GM19455 (cell line): ENCODE measurements around the gene IL23A.

ENCODE experiments used
- ATAC-seq: cut with Tn5 transposase; IDR thresholded peaks from one replicate; pipeline ENCODE4 v1.9.1; 2021; ENCODE audit not compliant: unreplicated experiment

IL23A gene

DNA sequence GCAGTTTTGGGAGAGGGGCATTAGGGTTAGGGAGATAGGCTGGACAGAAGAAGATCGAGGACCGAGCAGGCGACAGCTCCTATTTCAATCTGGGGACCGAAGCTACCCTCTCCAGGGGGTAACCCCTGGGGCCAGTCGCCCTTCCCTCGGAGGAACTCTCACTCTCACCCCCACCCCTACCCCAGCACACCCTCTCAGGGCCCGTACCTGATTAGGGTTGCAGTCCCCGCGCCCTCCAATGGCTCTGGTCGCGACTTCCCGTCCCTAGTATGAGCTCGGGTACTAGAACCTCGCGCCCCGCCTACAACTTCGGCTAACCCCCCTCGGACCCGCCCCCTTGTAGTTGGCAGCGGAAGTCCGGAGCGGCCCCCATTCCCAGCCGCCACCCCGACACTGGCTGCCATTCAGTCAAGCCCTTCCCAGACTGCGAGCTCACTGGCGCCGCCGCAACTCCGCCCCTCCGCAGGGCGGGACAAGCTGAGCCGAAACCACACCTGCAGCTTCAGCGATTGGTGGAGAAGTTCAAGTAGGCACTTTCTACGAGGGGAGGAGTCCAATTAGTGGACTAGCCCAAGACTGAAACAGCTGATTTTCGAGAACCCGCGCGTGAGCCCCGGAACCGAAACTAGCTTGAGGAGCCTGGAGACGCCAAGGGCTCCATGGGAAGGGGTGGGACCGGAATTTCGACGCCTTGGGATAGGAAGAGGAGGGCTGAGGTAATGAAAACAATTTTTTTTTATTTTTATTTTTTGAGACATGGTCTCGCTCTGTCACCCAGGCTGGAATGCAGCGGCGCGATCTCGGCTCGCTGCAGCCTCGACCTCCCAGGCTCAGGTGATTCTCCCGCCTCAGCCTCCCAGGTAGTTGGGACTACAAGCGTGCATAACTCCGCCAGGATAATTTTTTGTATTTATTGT, 21.4 kb downstream of the IL23A start, which contains the start of gene STAT2:
Gene STAT2 (minus strand): TSS at position 257 of the 917 bp plus-strand sequence. CDS start 3,536 bp downstream, outside the sequence.
- peak; percentile 95 for ATAC-seq

DNA sequence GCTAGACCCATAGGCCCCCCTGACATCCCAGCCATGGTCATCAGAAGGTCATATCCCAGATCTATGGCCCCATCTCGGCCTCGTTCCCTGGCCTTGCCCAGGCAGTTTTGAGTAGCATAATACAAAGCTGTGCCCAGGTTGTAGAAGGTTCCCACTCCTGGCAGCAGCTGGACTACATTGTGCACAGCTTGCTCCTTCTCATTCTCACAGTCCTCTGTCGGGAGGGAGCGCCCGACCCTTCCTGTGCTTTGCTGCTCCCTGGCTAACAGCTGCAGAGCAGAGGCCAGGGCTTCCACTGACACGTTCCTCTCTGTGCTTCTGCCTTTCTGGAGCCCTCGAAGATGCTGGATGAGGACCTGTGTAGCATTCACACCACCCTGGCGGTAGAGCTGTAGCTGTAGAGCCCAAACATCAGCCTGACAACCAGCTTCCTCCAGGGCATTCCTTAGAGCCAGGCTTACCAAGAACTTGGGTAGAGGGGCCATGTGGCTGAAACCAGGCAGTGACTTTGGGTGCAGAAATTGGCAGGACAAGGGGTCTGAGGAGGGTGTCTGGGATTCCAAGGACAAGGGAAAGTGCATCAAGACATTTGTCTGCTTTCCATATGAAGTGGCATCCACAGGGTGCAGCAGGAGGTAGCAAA, 22.9 kb downstream of the IL23A start:
- ATAC-seq = no peak

DNA sequence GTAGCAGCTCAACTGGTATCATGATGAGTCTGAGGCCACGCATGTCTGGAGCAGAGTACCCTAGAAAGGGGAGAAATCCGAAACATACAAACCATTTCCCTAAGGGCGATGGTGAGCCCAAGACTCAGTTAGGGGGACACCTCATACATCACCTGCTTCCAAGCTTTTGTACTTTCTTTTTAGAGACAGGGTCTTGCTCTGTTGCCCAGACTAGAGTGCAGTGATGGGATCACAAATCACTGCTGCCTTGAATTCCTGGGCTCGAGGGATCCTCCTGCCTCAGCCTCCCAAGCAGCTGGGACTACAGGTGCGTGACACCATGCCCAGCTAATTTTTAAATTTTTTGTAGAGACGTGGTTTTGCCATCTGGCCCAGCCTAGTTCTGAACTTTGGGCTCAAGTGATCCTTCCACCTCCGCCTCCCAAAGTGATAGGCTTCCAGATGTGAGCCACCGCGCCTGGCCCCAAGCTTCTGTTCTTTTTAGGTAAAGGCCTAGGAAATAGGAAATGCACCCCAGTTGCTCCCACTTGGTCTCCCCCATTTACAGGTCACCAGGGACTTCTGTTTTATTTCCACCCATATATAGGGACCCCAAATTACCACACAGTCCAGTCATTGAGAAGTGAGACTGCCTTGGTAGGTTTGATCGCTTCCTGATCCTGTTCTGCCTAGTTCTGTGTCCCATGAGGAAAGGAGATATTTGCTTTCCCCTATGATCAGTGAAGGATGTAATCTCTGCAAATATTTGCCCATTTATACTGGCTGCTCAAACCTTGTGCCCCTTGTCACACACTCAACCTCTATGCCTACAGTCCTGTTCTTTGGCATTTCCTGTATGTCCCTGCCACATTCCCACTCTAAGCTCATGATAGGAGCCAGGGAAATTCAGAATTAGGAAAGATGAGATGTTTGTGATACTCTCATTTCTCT, 23.7 kb downstream of the IL23A start, which contains the start of gene APOF:
Gene APOF (minus strand): TSS at position 728 of the 930 bp plus-strand sequence. CDS start 112 bp downstream, at position 616.
- ATAC-seq = no peak

DNA sequence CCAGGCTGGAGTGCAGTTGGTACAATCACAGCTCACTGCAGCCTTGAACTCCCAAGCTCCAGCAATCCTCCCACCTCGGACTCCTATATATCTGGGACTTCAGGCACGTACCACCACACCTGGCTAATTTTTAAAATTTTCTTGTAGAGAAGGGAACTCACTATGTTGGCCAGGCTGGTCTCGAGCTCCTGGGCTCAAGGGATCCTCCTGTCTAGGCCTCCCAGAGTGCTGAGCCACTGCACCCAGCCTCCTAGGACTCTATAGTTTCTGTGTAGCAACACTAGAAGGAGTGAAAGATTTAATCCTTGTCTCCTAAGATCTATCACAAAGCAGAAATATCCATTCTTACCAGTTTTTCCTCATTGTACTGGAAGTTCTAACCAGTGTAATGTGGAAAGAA, 28.3 kb downstream of the IL23A start:
- ATAC-seq = no peak

DNA sequence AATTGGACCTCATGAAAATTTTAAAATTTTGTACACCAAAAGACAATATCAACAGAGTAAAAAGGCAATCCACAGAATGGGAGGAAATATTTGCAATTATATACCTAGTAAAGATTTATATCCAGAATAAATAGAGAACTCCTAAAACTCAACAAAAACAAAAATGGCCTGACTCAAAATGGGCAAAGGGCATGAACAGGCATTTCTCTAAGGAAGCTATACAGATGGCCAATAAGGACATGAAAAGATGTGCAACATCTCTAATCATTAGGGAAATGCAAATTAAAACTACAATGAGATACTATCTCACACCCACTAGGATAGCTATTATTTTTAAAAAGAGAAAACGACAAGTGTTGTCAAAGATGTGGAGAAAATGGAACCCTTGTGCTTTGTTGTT, 34.8 kb downstream of the IL23A start:
- ATAC-seq = no peak

DNA sequence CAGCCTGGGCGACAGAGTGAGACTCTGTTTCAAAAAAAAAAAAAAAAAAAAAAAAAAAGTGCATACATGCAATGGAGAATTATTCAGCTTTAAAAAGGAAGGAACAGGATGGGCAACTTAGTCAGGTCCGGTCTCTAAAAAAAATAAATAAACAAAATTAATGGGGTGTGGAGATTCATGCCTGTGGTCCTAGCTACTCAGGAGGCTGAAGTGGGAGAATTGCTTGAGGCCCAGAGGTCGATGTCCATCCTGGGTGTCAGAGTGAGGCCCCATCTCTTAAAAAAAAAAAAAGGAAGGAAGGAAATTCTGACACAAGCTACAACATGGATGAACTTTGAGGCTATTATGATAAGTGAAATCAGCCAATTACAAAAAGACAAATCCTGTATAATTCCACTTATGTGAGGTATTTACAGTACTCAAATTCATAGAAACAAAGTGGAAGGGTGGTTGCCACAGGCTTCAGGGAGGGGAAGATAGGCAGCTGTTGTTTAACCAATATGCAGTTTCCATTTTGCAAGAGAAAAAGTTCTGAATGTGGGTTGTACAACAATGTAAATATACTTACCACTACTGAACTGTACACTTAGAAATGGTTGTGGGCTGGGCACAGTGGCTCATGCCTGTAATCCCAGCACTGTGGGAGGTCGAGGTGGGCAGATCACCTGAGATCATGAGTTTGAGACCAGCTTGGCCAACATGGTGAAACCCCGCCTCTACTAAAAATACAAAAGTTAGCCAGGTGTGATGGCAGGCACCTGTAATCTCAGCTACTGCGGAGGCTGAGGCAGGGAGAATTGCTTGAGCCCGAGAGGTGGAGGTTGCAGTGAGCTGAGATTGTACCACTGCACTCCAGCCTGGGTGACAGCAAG, 36.3 kb downstream of the IL23A start:
- ATAC-seq = no peak

DNA sequence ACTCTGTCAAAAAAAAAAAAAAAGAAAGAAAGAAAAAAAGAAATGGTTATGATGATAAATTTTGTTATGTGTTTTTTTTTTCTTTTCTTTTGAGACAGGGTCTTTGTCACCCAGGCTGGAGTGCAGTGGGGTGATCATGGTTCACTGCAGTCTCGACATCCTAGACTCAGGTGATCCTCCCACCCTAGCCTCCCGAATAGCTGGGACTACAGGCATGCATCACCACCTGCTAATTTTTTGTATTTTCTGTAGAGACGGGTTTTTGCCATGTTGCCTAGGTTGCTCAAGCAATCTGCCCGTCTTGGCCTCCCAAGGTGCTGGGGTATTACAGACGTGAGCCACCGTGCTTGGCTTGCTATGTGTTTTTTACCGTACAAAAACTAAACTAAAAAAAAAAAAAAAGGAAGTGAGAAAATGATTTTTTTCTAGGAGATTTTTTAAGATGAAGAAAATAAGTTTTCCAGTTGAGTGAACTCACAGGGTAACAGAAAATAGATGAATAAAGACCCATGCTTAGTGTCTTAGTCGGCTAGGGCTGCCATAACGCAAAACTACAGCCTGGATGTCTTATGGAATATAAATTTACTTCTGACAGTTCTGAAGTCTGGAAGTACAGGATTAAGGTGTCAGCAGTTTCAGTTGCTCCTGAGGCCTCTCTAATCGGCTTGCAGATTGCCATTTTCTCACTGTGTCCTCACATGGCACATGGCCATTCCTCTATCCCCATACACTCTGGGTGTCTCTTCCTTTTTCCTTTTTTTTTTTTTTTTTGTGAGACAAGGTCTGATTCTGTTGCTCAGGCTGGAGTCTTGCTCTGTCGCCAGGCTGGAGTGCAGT, 37.1 kb downstream of the IL23A start:
- peak; percentile 63 for ATAC-seq

DNA sequence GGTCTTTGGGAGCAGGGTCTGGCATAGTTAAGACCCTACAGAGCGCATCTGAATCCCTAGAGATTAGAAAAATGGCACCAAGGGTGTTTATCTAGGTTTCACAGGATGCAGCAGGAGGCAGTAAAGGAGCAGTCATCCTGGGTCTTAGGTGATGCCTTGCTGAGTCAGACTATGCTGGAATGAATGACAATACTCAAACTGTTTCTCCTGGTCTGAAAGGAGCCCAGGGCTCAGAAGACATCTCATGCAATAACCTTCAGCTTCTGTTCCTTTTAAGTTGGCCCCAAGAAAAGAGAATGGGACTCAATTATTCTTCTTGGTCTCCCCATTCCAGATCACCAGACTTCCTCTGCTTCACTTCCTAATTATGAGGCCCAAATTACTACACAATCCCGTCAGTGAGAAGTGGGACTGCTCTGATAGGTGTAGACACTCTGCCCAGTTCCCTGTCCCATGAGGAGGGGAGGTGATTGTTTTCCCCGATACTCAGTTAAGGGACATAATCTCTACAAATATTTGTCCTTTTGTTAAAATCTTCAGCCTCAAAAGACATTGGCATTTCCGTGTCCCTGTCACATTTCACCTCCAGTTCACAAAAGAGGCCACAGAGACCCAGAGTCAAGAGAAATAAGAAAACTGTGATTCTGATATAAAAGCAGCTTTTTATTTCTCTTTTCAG, 38.8 kb downstream of the IL23A start:
- ATAC-seq = no peak

DNA sequence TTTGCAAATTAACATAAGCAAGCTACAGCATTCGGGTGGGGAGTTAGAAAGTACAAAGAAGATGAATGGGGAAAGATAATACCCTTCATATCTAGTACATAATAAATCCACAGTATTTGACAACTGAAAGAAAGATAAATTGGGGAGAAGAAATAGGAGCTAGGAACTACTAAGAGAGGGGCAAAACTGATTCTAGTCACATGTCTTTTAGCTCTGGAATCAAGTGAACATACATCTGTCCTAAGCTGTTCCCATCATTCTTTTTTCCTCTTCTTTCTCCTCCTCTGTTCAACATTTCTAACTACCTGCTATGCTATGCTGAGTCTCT, 39.3 kb downstream of the IL23A start:
- ATAC-seq = no peak

DNA sequence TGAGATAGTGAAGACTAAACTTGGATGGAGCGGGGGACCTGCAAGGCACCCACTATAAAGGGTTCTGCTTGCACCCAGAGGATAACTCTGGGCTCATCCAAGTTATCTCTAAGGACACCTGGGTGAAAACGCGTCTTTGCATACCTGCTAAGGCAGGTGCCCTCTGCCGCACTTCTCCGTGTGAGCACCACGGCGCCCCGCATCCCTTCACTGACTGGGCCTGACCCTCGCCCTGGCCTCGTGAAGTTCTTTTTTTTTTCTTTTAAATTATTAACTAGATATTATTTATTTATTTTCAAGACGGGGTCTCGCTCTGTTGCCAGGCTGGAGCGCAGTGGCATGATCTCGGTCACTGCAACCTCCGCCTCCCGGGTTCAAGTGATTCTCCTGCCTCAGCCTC, 43.9 kb downstream of the IL23A start:
- ATAC-seq = no peak

DNA sequence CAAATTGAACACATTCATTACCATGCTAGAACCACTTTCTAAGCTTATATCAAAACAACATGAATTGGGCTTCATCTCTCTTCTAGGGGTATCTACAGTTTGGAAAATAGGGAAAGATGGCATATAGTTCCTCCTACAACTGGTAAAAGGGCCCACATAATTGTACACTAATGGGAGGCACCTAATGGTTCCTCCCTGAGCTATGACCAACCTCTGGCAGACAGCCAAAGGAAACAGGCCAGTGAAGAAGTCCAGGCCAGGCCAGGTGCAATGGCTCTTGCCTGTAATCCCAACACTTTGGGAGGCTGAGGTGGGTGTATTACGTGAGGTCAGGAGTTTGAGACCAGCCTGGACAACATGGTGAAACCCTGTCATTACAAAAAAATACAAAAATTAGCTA, 47.2 kb downstream of the IL23A start:
- no peak for ATAC-seq

DNA sequence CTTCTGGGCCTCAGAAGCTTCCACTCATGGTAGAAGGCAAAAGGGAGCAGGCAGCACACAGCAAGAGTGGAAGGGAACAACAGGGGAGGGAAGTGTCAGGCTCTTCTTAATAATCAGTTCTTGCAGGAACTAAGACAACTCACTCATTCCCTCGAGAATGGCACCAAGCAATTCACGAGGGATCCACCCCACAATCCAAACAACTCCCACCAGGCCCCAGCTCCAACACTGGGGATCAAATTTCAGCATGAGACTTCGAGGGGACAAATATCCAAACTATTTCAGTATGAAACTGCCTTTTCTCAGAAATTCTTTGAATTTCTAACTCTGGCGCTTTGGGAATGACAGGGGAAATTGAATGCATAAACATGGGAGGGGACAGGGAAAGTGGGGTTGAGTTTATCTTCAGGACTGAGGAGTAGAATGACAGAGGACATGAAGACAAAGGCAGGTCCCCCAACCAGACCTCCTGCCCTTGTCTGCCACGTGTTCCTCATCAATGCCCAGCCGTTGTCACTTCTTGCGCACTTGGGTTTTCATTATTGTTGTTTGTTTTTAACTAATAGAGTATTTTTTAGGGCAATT, 48.6 kb downstream of the IL23A start:
- ATAC-seq = no peak

DNA sequence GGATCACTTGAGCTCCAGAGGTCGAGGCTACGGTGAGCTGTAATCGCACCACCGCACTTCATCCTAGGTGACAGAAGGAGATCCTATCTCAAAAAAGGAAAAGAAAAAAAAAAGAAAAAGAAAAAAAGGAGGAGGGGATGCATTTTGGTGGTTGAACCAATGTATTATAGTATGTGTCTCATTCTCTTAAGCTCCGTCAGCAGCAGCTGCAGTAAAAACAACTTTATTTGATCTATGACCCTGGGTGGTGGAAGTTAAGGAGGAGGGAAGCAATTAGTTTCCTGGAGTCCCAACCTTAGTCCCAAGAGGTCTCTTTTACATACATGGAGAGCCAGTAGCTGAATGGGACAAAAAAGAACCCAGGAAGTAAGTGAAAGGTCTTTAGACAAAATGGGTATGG, 50.7 kb downstream of the IL23A start:
- ATAC-seq = no peak
